Measurements from ENCODE around the gene MYCN. TPM values are rescaled to one million over a fixed set of nuclear protein-coding genes. Genes with fewer than 3 reads are reported as not detected.
"Not testable (repeated sequence)": the region's sequence is repeated elsewhere in the genome, so short reads cannot be mapped to it uniquely, and the experiment has no call there.

Gene MYCN
- total RNA-seq, 6 experiments from 2014 or later, result 0.07 to 0.35 (median 0.23) TPM; not detected in 2

DNA sequence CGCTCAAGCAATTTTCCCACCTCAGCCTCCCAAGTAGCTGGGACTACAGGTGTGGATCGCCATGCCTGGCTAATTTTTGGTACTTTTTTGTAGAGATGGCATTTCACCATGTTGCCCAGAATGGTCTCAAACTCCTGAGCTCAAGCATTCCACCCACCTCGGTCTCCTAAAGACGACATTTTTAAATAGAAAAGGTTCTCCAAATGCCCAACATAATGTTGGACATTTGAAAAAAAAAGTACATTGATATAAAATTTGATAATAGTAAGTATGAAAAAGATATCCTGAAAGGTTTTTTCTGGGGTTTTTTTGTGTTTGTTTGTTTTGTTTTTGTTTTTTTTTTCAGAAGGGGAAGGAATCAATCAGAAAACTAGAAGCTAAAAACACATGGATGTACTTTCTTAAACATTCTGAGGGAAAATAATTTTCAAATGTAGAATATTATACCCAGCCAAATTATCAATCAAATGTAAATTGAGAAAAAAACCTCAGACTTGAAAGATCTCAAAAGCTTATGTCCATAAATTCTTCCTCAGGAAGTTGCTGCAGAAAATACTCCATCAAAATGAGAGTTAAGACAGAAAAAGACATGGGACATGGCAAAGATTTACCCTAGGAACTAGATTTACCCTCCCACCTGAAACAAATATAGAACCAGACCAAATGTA is 42.8 kb upstream of the MYCN start:
- no peak for ATAC-seq
- 75% methylated on average over 4 of the region's 4 CpGs for WGBS (ENCODE audit: insufficient coverage, low coverage, low lambda C conversion rate, missing lambda C conversion rate)

DNA sequence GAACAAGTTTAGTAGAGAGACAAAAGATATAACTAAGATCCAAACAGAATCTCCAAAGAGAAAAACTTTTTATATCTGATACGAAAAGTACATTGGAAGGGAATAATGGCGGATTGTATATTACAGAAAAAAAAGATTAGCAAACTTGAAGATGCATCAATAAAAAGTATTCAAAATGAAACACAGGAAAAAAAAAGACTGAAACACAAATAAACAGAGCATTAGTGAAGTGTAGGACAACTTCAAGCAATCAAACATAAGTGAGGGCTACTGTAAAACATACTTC is 41.1 kb upstream of the MYCN start:
- Histone ChIP-seq H3K4me3 (no peak overlapping the region), H3K36me3 (no peaks in the 10 kb centered on the region), H3K27me3 (no peaks in the 10 kb centered on the region), H3K27ac (no peak overlapping the region), H3K4me1 (no peaks in the 10 kb centered on the region), H3K9me3 (no peaks in the 10 kb centered on the region)
- ATAC-seq, result no peak
- no peak for TF ChIP-seq POLR2A (IDR thresholded peaks at IDR 0.05)
- WGBS (ENCODE audit: insufficient coverage, low coverage, low lambda C conversion rate, missing lambda C conversion rate), result 95% methylated on average over 2 of the region's 2 CpGs
- intact Hi-C loops (cut with DNase I), result no loop called here
- no peak for DNase-seq

More for the DNA sequence above, 42.8 kb upstream of the MYCN start:
- TF ChIP-seq, protein P1, sequence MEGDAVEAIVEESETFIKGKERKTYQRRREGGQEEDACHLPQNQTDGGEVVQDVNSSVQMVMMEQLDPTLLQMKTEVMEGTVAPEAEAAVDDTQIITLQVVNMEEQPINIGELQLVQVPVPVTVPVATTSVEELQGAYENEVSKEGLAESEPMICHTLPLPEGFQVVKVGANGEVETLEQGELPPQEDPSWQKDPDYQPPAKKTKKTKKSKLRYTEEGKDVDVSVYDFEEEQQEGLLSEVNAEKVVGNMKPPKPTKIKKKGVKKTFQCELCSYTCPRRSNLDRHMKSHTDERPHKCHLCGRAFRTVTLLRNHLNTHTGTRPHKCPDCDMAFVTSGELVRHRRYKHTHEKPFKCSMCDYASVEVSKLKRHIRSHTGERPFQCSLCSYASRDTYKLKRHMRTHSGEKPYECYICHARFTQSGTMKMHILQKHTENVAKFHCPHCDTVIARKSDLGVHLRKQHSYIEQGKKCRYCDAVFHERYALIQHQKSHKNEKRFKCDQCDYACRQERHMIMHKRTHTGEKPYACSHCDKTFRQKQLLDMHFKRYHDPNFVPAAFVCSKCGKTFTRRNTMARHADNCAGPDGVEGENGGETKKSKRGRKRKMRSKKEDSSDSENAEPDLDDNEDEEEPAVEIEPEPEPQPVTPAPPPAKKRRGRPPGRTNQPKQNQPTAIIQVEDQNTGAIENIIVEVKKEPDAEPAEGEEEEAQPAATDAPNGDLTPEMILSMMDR (IDR thresholded peaks at IDR 0.05), result no peak
- TF ChIP-seq POLR2A (IDR thresholded peaks at IDR 0.05), result no peak
- H3K9me3 ChIP-seq, result no peaks in the 10 kb centered on the region
- H3K4me1 ChIP-seq, result no peaks in the 10 kb centered on the region
- intact Hi-C loops (cut with DNase I), result no loop called here
- DNase-seq, result no peak
- H3K27me3 ChIP-seq, result no peaks in the 10 kb centered on the region
- H3K4me3 ChIP-seq, result no peak overlapping the region
- H3K36me3 ChIP-seq, result no peaks in the 10 kb centered on the region
- no peak overlapping the region for H3K27ac ChIP-seq

DNA sequence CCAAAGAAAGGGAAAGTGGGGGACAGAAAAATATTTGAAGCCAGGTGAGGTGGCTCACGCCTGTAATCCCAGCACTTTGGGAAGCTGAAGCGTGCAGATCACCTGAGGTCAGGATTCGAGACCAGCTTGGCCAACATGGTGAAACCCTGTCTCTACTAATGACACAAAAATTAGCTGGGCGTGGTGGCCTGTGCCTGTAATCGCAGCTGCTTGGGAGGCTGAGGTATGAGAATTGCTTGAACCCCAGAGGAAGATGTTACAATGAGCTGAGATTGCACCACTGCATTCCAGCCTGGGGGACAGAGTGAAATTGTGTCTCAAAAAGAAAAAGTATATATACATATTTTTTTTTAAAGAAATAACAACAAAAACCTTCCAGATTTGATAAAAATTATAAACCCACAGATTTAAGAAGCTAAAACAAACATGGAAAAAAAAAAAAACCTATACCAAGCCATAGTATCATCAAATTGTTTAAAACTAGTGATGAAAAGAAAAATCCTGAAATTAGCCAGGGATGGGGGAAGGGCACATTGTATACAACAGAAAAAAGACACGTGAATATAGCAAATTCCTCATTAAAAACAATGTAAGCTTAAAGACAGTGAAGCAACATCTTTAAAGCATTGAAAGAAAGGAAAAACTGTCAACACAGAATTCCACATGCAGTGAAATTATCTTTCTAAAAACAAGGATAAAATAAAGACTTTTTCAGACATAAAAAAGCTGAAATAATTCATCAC is 40.4 kb upstream of the MYCN start:
- Histone ChIP-seq H3K4me3 (no peak overlapping the region), H3K27ac (no peak overlapping the region), H3K27me3 (no peaks in the 10 kb centered on the region), H3K4me1 (no peaks in the 10 kb centered on the region), H3K9me3 (no peaks in the 10 kb centered on the region), H3K36me3 (no peaks in the 10 kb centered on the region)
- intact Hi-C loops (cut with DNase I), result no loop called here
- no peak for DNase-seq
- TF ChIP-seq, protein P1 (IDR thresholded peaks at IDR 0.05), result no peak
- TF ChIP-seq POLR2A (IDR thresholded peaks at IDR 0.05), result no peak
- ATAC-seq, result no peak
- WGBS (ENCODE audit: insufficient coverage, low coverage, low lambda C conversion rate, missing lambda C conversion rate), result 90% methylated on average over 6 of the region's 6 CpGs

DNA sequence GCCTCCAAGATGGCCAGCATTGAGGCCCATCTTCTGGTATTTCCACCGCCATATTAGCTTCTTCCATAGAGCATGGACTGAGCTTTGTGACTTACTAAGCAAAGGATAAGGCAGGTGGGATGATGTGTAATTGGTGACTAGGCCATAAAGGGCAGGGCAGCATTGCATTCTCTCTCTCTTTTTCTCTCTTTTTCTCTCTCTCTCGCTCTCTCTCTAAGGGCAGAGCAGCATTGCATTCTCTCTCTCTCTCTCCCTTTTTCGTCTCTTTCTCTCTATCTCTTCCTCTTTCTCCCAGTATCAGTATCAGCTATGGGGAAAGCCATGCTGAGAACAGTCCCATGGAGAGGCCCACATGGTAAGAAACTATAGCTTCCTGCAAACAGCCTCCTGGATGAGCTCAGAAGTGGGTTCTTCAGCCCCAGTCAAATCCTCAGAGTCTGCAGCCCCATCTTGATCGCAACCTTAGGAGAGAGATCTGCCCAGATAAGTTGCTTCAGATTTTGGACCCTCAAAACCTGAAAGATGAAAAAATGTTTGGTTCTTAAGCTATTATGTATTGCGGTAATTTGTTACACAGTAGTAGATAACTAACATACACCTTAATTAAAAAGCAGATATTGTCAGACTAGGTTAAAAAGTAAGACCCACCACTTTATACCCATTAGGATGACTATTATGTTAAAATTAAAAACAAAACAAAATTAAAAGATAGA is 39.1 kb upstream of the MYCN start:
- no peak for ATAC-seq
- 88% methylated on average over 5 of the region's 5 CpGs for WGBS (ENCODE audit: insufficient coverage, low coverage, low lambda C conversion rate, missing lambda C conversion rate)
- Histone ChIP-seq H3K27ac (no peak overlapping the region), H3K4me1 (no peaks in the 10 kb centered on the region), H3K27me3 (no peaks in the 10 kb centered on the region), H3K36me3 (no peaks in the 10 kb centered on the region), H3K4me3 (no peak overlapping the region), H3K9me3 (no peaks in the 10 kb centered on the region)
- intact Hi-C loops (cut with DNase I), result no loop called here
- TF ChIP-seq, protein P1 (IDR thresholded peaks at IDR 0.05), result no peak
- no peak for TF ChIP-seq POLR2A (IDR thresholded peaks at IDR 0.05)
- no peak for DNase-seq

DNA sequence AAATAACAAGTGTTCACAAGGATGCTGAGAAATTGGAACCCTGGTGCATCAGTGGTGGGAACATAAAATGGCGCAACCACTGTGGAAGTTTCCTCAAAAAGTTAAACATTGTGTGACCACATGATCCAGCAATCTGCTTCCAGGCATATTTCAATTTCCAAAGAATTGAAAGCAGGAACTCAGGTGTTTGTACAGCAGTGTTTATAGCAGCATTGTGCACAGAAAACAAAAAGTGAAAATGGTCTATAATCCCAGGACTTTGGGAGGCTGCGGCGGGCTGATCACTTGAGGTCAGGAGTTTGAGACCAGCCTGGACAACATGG is 38.6 kb upstream of the MYCN start:
- 65% methylated on average over 3 of the region's 3 CpGs for WGBS (ENCODE audit: insufficient coverage, low coverage, low lambda C conversion rate, missing lambda C conversion rate)
- ATAC-seq, result no peak
- intact Hi-C loops (cut with DNase I), result no loop called here
- no peak for DNase-seq
- no peaks in the 10 kb centered on the region for H3K4me1 ChIP-seq
- no peaks in the 10 kb centered on the region for H3K27me3 ChIP-seq
- no peaks in the 10 kb centered on the region for H3K36me3 ChIP-seq
- no peak overlapping the region for H3K4me3 ChIP-seq
- H3K9me3 ChIP-seq, result no peaks in the 10 kb centered on the region
- no peak for TF ChIP-seq POLR2A (IDR thresholded peaks at IDR 0.05)
- TF ChIP-seq, protein P1 (IDR thresholded peaks at IDR 0.05), result no peak
- no peak overlapping the region for H3K27ac ChIP-seq

DNA sequence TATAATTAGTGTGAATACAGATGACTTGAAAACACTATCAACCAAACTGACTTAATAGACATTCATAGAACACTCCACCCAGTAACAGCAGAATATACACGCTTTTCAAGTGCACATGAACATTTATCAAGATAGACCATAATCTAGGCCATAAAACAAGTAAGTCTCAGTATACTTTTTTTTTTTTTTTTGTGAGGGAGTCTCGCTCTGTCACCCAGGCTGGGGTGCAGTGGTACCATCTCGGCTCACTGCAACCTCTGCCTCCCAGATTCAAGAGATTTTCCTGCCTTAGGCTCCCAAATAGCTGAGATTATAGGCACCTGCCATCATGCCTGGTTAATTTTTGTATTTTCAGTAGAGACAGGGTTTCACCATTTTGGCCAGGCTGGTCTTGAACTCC is 36.4 kb upstream of the MYCN start:
- H3K27ac ChIP-seq; H3K36me3 ChIP-seq; ATAC-seq; H3K4me1 ChIP-seq; intact Hi-C loops (cut with DNase I); H3K27me3 ChIP-seq; H3K4me3 ChIP-seq; DNase-seq; H3K9me3 ChIP-seq: not testable (repeated sequence)
- WGBS (ENCODE audit: insufficient coverage, low coverage, low lambda C conversion rate, missing lambda C conversion rate), result 87% methylated on average over 3 of the region's 3 CpGs
